GM03348 (cell line): ENCODE measurements around the gene BIVM.

Experiments used
- DNase-seq: peaks from one replicate; pipeline ENCODE4 v3.0.0; 2012; ENCODE audit warnings: low spot score

BIVM gene

DNA sequence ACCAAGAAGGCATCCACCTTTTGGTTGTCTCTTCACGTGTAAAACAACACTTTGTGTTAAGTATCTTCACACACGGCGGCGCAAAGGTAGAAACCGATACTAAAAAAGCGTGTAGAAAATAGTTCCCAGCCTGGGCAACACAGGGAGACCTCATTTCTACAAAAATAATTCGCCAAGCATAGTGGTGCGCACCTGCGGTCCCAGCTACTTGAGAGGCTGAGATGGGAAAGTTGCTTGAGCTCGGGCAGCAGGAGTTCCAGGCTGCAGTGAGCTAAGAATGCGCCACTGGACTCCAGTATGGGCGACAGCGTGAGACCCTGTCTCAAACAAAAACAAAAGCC, 46.3 kb downstream of the BIVM start:
- DNase-seq: no peak

DNA sequence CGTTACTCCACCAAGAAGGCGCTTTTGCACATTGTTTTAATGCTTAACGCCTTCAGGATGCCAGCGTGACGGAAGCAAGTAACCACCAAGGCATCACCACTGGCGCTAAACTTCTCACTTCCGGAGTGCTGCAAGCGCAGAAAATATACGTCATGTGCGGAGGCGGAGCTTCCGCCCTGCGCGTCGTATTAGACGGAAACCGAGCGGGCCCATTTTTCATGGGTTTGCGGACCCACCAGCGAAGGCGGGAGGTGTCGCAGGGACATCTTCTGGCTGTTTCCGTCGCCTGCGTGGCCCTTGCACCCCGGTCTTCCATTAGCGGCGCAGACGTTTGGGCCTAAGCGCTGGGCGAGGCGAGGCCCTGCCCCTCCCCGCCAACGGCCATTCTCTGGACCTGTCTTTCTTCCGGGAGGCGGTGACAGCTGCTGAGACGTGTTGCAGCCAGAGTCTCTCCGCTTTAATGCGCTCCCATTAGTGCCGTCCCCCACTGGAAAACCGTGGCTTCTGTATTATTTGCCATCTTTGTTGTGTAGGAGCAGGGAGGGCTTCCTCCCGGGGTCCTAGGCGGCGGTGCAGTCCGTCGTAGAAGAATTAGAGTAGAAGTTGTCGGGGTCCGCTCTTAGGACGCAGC, 46.8 kb downstream of the BIVM start, which contains the start of gene ERCC5:
Gene ERCC5 (plus strand): TSS at position 403 of the 631 bp plus-strand sequence. CDS start 235 bp downstream, outside the sequence.
- peak; percentile 88 for DNase-seq

- DNase-seq: peak; percentile 50
Measured at GRCh38 chr13:102846261-102847015, 47.5 kb downstream of the BIVM start.

DNA sequence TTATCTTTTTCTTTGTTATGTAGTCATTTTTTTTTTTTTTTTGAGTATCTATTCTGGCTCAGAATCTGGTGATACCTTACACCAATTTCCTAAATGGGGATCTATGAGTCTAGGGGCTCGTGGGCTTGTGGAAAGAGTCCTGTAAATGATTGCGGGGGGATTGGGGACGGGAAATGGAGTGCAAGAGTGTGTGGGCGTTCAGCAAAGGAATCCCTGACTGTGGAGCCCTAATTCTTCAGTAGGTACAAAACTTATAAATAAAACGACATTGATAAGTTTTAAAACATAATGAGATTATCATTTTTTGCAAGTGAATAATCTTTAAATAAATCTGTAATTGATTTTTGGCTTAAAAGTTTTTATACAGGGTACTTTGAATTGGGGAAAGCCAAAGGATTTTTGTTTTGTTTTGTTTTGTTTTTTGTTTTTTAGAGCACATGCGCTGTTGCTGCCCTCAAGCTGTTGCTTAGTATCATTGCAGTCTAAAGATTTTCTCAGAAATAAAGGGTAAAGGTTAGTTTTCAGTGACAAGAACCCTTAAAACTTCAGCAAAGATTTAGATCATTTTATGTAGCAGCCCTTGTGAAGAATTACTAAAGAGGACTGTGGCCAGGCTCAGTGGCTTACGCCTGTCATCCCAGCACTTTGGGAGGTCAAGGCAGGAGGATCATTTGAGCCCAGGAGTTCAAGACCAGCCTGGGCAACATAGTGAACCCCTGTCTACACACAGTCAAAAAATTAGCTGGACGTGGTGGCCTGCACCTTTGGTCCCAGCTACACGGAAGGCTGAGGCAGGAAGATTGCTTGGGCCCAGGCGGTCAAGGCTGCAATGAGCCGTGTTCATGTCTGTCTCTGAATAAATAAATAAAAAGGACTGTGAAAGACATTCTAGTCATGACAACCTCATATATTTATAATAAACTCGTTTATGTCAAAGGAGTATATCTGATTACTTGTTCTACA, 48.6 kb downstream of the BIVM start:
- DNase-seq: peak; percentile 47

- DNase-seq: no peak
Measured at GRCh38 chr13:102848956-102849355, 50.0 kb downstream of the BIVM start.

- DNase-seq: no peak
Measured at GRCh38 chr13:102852556-102852955, 53.6 kb downstream of the BIVM start.

GRCh38 chr13:102854675-102855074, 55.8 kb downstream of the BIVM start:
- DNase-seq: no peak

GRCh38 chr13:102856557-102856956, 57.6 kb downstream of the BIVM start:
- peak; percentile 11 for DNase-seq

- DNase-seq: no peak
Measured at GRCh38 chr13:102862624-102863210, 63.8 kb downstream of the BIVM start.

DNA sequence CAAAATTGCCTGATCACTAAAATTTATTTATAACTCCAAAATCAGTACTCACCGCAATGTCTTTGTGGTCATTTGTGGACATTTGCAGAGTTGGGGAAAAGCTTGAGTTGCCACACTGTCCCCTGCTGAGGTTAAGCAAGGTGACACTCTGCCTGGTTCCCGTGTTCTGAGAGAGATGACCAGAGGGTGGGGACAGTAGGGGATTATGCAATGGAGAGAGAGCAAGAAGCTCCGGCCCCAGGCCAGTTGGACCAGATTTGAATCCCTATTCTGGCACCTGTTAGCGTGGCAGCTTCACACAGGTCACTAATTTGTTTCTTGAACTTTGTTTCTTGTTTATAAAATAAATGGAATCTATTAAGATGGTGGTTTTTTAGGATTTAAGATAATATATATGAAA, 64.7 kb downstream of the BIVM start:
- DNase-seq: no peak

DNA sequence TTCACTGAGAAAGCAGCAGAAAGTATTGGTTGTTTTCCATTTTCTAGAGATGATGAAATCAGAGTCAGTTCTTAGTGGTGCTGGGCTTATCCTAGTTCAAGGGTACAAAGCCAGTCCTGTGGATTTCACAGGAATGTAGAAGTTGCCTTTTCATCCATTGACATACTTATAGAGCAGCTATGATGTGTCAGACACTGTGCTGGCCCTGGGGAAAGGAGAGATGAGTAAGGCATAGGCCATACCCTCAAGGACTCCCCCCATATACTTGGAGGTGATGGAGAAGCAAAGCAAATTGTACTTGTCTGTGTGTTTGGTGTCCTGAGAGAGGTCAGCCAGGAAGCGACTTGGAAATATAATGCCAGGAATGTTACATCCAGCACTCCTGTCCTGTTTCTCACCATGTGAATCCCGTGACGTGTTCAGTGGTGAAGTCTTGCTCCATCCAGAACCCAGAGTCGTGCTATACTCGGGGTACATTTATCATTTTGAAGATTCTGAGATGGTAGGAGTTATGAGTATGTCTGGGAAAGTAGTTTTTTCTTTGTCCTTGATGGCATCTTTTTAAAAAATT, 69.5 kb downstream of the BIVM start:
- no peak for DNase-seq

GRCh38 chr13:102869948-102870676, 71.2 kb downstream of the BIVM start:
- DNase-seq: peak; percentile 5

DNA sequence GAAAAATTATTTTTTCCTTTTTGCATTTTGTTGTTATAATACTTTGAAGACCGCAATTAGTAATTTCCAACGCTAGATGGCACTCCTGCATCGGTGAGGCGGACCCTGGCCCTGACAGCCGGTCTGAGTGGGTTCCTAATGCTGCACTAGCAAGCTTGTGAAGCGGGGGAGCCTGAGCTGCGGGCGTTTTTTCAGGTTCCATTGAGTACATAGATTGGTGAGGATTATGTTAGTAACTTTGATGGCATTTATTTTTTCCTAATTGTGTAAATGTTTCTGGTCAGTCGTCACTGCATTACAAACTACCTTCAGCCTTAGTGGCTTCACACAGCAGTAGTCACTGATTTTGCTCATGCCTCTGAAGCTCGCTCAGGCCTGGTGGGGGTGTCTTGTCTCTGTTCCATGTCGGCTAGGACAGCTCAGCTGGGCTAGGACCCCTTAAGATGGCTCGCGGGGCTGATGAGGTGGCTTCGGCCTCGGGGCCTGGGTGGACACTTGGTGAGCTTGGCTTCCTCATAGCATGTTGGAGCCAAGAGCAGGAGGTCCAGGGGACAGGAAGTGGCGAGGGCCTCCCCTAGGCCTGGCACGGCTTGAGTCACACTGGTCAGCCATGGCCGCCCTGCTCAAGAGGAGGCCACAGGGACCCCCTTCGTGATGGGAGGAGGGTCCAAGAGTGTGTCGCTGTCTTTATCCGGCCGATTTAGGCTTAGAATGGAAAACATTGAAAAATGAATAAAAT, 71.9 kb downstream of the BIVM start:
- peak; percentile 77 for DNase-seq

- no peak for DNase-seq
Measured at GRCh38 chr13:102872131-102872530, 73.2 kb downstream of the BIVM start.

GRCh38 chr13:102872531-102872930, 73.6 kb downstream of the BIVM start:
- DNase-seq: no peak

GRCh38 chr13:102873653-102874052, 74.7 kb downstream of the BIVM start:
- no peak for DNase-seq

- no peak for DNase-seq
Measured at GRCh38 chr13:102875256-102875655, 76.3 kb downstream of the BIVM start.

DNA sequence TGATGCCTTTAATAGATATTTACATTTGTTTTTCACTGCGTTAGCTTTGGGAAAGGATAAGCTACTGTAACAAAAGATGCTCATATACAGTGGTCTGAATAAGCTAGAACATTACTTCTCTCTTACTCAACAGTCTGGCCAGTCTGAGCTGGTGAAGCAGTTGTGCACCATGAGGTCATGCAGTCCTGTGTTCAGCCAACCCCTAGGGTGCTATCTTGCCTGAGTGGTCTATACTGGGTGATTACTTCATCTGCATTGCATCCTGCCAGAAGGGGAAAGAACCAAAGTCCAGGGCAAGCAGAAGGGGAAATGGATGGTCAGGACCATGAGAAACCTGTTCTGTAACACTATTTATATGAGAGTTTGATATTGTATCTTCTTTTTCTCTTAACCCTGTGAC, 78.4 kb downstream of the BIVM start:
- no peak for DNase-seq

DNA sequence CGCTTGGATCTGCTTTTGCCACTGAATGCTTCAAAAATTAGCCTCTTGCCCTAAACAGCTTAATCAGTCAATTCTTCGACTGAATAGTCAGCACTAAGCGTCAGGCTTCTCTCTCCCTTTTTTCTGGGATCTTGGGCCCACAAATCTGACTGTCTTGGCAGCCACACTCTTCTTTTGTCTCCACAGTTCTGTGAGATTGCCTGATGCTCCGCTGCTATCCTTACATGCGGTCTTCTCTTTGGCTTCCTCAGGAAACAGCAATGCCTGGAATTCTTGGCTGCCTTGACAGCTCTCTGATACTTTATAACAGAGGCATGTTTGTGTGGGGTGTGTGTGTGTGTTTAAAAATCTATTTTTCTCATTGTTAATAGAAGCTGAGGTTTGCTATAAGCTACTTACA, 79.6 kb downstream of the BIVM start:
- DNase-seq: peak; percentile 54

GRCh38 chr13:102879793-102880499, 81.0 kb downstream of the BIVM start:
- no peak for DNase-seq
